Tibial artery (tissue), 4 donors: ENCODE data around the gene CMSS1.

ENCODE experiments used
- DNase-seq, 2 donors: peaks; one replicate each; pipeline ENCODE4 v3.0.0-alpha.2; 2019
- H3K27ac ChIP-seq, 2 donors: fragments of 200-600 bp; sonication (generic) in 1 of 2; 1 replicate in 1 of 2; 2 replicates in 1 of 2; pipeline ENCODE4 v1.5.1; 2018 to 2019; ENCODE audit warnings: mild to moderate bottlenecking in 1 of 2
- H3K27me3 ChIP-seq, 2 donors: fragments of 200-600 bp; sonication (generic) in 1 of 2; one replicate each; pipeline versions ENCODE4 v1.5.1 to v1.6.0; 2016 to 2019
- H3K36me3 ChIP-seq, 3 donors: fragments of 200-600 bp; sonication (generic) in 2 of 3; one replicate each; pipeline ENCODE4 v1.5.1; 2016 to 2019; ENCODE audit warnings: mild to moderate bottlenecking in 2 of 3
- H3K4me1 ChIP-seq, 4 donors: fragments of 200-600 bp; sonication (generic) in 2 of 4; 1 replicate in 3 of 4; 2 replicates in 1 of 4; pipeline ENCODE4 v1.5.1; 2016 to 2019
- H3K4me3 ChIP-seq, 2 donors: fragments of 200-600 bp; sonication (generic) in 1 of 2; 1 replicate in 1 of 2; 2 replicates in 1 of 2; pipeline ENCODE4 v1.5.1; 2018 to 2019; ENCODE audit warnings: mild to moderate bottlenecking in 2 of 2
- H3K9me3 ChIP-seq, 3 donors: fragments of 200-600 bp; sonication (generic) in 1 of 3; one replicate each; pipeline ENCODE4 v1.5.1; 2016 to 2019
- intact Hi-C: fragments of 100-400 bp; cut with DNase I; formaldehyde crosslinking; loops from one replicate; pipeline ENCODE4 v1.15.0; 2023; ENCODE audit warnings: low total_unique reads
- TF ChIP-seq, protein P1 (sequence below), 2 experiments: fragments of 200-600 bp in 1 of 2; fragments of 450-650 bp in 1 of 2; IDR thresholded peaks; one replicate each; pipeline ENCODE4 v1.5.1; 2017 to 2019; ENCODE audit warnings: antibody characterized with exemption in 2 of 2, mild to moderate bottlenecking in 1 of 2, moderate library complexity in 1 of 2

Gene CMSS1

DNA sequence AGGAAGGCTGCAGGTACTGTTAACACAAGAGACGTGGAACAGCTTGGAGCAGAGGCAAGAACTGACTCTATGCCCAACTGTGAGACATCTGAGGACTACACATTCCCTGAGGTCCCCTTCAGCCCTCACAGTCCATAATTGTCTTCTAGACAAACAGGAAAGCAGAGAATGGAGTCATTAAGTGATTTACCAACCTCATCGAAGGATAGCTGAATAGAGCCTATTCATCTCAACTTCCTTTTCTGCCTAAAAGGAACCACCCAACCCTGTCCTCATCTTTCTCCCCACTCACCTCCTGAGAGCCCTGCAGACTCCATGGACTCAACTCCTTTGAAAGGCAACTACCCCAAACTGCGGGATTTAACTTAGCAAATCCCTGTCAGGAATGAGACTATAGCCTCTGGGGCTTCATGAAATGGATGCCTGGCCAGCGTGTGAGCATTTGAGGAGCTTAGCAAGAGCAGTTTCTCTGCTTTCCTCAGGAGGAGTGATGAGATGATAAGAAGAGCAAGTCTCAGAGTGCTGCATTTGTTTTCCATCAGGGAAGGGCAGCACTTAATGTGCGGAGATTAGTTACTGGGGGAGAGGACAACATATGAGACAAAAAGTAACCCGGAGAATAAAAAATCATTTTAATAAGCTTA, 358.1 kb downstream of the CMSS1 start:
- Histone ChIP-seq H3K36me3 (peaks cover 20 to 46% (median 26%) of the 10 kb centered on the region in 3 donors), H3K27ac (no peak overlapping the region), H3K9me3 (peaks cover 0 to 8% (median 8%) of the 10 kb centered on the region in 3 donors), H3K27me3 (no peaks in the 10 kb centered on the region), H3K4me3 (no peak overlapping the region), H3K4me1 (peaks cover 0 to 10% (median 0%) of the 10 kb centered on the region in 4 donors)
- DNase-seq, result no peak
- intact Hi-C loops, result no loop called here
- TF ChIP-seq, protein P1, sequence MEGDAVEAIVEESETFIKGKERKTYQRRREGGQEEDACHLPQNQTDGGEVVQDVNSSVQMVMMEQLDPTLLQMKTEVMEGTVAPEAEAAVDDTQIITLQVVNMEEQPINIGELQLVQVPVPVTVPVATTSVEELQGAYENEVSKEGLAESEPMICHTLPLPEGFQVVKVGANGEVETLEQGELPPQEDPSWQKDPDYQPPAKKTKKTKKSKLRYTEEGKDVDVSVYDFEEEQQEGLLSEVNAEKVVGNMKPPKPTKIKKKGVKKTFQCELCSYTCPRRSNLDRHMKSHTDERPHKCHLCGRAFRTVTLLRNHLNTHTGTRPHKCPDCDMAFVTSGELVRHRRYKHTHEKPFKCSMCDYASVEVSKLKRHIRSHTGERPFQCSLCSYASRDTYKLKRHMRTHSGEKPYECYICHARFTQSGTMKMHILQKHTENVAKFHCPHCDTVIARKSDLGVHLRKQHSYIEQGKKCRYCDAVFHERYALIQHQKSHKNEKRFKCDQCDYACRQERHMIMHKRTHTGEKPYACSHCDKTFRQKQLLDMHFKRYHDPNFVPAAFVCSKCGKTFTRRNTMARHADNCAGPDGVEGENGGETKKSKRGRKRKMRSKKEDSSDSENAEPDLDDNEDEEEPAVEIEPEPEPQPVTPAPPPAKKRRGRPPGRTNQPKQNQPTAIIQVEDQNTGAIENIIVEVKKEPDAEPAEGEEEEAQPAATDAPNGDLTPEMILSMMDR (IDR thresholded peaks at IDR 0.05), result no peak

DNA sequence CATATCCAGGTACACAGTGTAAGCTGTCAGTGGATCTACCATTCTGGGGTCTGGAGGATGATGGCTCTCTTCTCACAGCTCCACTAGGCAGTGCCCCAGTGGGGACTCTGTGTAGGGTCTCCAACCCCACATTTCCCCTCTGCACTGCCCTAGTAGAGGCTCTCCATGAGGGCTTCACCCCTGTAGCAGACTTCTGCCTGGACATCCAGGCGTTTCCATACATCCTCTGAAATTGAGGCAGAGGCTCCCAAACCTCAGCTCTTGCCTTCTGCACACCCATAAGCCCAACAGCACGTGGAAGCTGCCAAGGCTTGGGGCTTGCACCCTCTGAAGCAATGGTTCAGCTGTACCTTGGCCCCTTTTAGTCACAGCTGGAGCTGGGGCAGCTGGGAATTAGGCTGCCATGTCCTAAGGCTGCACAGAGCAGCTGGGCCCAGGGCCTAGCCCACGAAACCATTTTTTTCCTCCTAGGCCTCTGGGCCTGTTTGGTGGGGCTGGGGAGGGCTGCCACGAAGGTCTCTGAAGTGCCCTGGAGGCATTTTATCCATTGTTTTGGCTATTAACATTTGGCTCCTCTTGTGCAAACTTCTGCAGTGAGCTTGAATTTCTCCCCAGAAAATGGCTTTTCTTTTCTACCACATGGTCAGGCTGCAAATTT, 362.2 kb downstream of the CMSS1 start:
- Histone ChIP-seq H3K36me3 (peaks cover 15 to 34% (median 20%) of the 10 kb centered on the region in 3 donors), H3K9me3 (peaks cover 0 to 8% (median 8%) of the 10 kb centered on the region in 3 donors), H3K4me1 (peaks cover 0 to 15% (median under 1%) of the 10 kb centered on the region in 4 donors), H3K27ac (no peak overlapping the region), H3K27me3 (no peaks in the 10 kb centered on the region), H3K4me3 (no peak overlapping the region)
- intact Hi-C loops, result no loop called here
- TF ChIP-seq, protein P1 (IDR thresholded peaks at IDR 0.05), result no peak
- DNase-seq, result no peak

DNA sequence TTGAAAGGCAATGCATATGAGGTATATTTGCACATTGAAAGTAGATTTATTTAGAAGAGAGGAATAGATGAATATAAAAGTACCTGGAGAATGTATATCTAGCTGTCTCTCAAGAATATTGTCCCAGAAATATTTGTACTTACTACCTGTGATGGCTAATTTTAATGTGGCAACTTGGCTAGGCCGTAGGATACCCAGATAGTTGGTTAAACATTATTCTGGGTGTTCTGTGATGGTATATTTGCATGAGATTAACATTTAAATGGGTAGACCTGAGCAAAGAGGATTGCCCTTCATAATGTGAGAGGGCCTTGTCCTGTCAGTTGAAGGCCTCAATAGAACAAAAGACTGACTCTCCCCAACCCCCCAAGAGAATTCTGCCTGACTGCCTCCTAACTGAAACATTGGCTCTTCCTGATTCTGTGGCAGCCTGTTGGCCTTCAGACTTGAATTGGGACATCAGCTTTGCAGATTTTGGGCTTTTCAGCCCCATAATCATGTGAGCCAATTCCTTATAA, 366.0 kb downstream of the CMSS1 start:
- Histone ChIP-seq H3K4me3 (no peak overlapping the region), H3K4me1 (peaks cover 0 to 16% (median 4%) of the 10 kb centered on the region in 4 donors), H3K27ac (no peak overlapping the region), H3K9me3 (peaks cover 0 to 8% (median 8%) of the 10 kb centered on the region in 3 donors), H3K27me3 (no peaks in the 10 kb centered on the region), H3K36me3 (peaks cover 2 to 15% (median 14%) of the 10 kb centered on the region in 3 donors)
- TF ChIP-seq, protein P1 (IDR thresholded peaks at IDR 0.05), result no peak
- intact Hi-C loops, result no loop called here
- no peak for DNase-seq

DNA sequence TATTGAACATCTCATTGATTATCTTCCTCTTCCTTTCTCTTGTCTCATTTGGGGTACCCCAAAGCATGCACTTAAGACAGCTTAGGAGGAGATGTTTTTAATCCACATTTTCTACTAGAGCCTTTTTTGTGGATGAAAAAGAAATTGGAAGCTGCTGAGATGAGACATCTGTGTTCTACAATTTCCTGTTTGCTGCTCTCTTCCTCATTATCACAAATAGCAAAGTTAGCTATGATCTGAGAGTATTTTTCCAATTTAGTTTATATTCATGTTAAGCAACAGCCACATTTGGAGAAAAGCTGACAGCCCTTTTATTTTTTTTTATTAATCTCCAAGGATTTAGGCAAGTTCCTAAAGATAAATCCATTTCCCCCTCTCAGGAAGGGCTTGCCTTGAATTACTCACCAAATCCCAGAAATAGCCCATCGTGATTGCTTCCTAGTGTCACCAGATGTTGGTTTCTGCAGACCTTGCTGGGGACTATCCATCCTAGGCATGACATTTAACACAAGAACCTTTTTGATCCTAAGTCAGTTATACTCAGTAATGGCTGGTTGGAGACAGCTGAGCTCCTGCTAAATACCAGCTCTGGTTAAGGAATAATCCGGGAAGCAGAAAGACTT, 367.4 kb downstream of the CMSS1 start:
- intact Hi-C loops, result no loop called here
- Histone ChIP-seq H3K27ac (no peak overlapping the region), H3K9me3 (peaks cover 0 to 2% (median under 1%) of the 10 kb centered on the region in 3 donors), H3K27me3 (no peaks in the 10 kb centered on the region), H3K36me3 (peaks cover 0 to 2% (median 1%) of the 10 kb centered on the region in 3 donors), H3K4me3 (no peak overlapping the region), H3K4me1 (peaks cover 0 to 16% (median 4%) of the 10 kb centered on the region in 4 donors)
- TF ChIP-seq, protein P1 (IDR thresholded peaks at IDR 0.05), result no peak
- no peak for DNase-seq

DNA sequence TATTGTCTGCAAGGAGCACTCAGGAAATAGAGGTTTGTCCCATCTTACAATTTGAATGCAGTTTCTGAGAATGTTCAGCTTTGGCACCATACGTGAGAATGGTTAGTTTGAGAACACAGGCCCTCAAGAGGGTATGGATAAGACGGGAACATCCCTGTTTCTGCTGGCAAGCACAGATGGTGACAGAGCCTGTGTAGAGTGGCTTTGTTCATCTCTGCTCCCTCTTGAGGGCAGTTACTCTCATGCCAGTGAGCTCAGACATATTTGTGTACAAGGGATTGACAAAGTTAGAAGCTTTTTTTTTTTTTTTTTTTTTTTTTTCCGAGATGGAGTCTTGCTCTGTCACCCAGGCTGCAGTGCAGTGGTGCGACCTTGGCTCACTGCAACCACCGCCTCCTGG, 368.2 kb downstream of the CMSS1 start:
- no peak overlapping the region for H3K27ac ChIP-seq
- no peaks in the 10 kb centered on the region for H3K27me3 ChIP-seq
- no peak overlapping the region for H3K4me3 ChIP-seq
- peaks cover 0 to 16% (median 4%) of the 10 kb centered on the region in 4 donors for H3K4me1 ChIP-seq
- intact Hi-C loops, result no loop called here
- no peaks in the 10 kb centered on the region for H3K36me3 ChIP-seq
- TF ChIP-seq, protein P1 (IDR thresholded peaks at IDR 0.05), result no peak
- no peak for DNase-seq
- H3K9me3 ChIP-seq, result no peaks in the 10 kb centered on the region
